GM06990 (cell line): ENCODE results near the gene UBTF.

Source experiments
- DNase-seq: peaks from one replicate; pipeline ENCODE4 v3.0.0-alpha.2; 2011; ENCODE audit not compliant: insufficient read length; ENCODE audit errors: extremely low read depth
- H3K27me3 ChIP-seq: replicated peaks from 2 replicates; pipeline ENCODE4 v1.6.0; 2011; ENCODE audit warnings: low read length; ENCODE audit not compliant: control insufficient read depth, insufficient read depth
- H3K36me3 ChIP-seq: 2 replicates; pipeline ENCODE4 v1.5.1; 2011; ENCODE audit warnings: low read length; ENCODE audit not compliant: control insufficient read depth, insufficient read depth
- H3K4me3 ChIP-seq: replicated peaks from 2 replicates; pipeline ENCODE4 v1.5.1; 2011; ENCODE audit warnings: low read depth, mild to moderate bottlenecking, control low read depth, low read length
- TF ChIP-seq, protein P1 (sequence below): IDR thresholded peaks from 2 replicates; pipeline ENCODE4 v1.5.1; 2011; ENCODE audit warnings: low read length, control low read depth, mild to moderate bottlenecking, inconsistent platforms; ENCODE audit not compliant: insufficient read depth, poor library complexity, severe bottlenecking

The UBTF gene

GRCh38 chr17:44170499-44171201, 48.8 kb downstream of the UBTF start, which contains the start of gene ASB16:
ASB16 (plus strand) TSS chr17:44170704; CDS start chr17:44170790, 86 bp downstream.
- TF ChIP-seq, protein P1, sequence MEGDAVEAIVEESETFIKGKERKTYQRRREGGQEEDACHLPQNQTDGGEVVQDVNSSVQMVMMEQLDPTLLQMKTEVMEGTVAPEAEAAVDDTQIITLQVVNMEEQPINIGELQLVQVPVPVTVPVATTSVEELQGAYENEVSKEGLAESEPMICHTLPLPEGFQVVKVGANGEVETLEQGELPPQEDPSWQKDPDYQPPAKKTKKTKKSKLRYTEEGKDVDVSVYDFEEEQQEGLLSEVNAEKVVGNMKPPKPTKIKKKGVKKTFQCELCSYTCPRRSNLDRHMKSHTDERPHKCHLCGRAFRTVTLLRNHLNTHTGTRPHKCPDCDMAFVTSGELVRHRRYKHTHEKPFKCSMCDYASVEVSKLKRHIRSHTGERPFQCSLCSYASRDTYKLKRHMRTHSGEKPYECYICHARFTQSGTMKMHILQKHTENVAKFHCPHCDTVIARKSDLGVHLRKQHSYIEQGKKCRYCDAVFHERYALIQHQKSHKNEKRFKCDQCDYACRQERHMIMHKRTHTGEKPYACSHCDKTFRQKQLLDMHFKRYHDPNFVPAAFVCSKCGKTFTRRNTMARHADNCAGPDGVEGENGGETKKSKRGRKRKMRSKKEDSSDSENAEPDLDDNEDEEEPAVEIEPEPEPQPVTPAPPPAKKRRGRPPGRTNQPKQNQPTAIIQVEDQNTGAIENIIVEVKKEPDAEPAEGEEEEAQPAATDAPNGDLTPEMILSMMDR, result no peak
- no peak for DNase-seq
- no peak within 1 kb of the TSS for H3K4me3 ChIP-seq
- H3K36me3 ChIP-seq, result no peaks in the 10 kb centered on the region; the same call in 1 of the 2 replicates
- no peaks in the 10 kb centered on the region for H3K27me3 ChIP-seq

DNA sequence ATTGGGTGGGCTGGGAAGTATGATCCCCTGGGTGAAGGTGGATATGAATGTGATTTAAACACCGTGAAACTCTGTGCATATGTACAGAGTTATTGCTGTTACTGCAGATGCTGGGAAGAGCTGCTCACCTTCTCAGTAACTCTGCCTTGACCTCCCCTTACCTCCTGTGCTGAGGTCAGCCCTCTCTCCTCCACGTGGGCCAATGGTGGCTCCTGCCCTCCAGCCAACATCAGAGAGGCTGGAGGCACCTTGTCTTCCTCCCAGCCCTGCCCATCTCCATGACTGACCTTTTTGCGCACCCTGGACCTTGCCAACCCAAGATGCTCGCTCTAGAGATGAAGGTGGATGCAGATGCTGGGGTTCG, 49.4 kb downstream of the UBTF start:
- DNase-seq, result no peak
- Histone ChIP-seq H3K27me3 (no peaks in the 10 kb centered on the region), H3K36me3 (no peaks in the 10 kb centered on the region; the same call in 1 of the 2 replicates), H3K4me3 (no peak overlapping the region)
- TF ChIP-seq, protein P1, result no peak

GRCh38 chr17:44167181-44167861, 52.2 kb downstream of the UBTF start:
- DNase-seq, result no peak
- TF ChIP-seq, protein P1, result no peak
- Histone ChIP-seq H3K36me3 (no peaks in the 10 kb centered on the region), H3K27me3 (no peaks in the 10 kb centered on the region), H3K4me3 (no peak overlapping the region)

- H3K36me3 ChIP-seq, result peaks cover 9% of the 10 kb centered on the region
- no peak overlapping the region for H3K4me3 ChIP-seq
- TF ChIP-seq, protein P1, result no peak
- no peak for DNase-seq
- no peaks in the 10 kb centered on the region for H3K27me3 ChIP-seq
Observed at GRCh38 chr17:44164476-44164875, 55.0 kb downstream of the UBTF start.

GRCh38 chr17:44159519-44160210, 59.8 kb downstream of the UBTF start:
- TF ChIP-seq, protein P1, result no peak
- no peak overlapping the region for H3K4me3 ChIP-seq
- H3K27me3 ChIP-seq, result no peaks in the 10 kb centered on the region
- peaks cover 18% of the 10 kb centered on the region for H3K36me3 ChIP-seq
- DNase-seq, result no peak
